GM21367 (cell line): ENCODE data around the gene ZDHHC3.

Source experiments
- ATAC-seq: cut with Tn5 transposase; IDR thresholded peaks from one replicate; pipeline ENCODE4 v1.9.1; 2021; ENCODE audit not compliant: unreplicated experiment

Gene ZDHHC3

GRCh38 chr3:44930911-44931310, 45.1 kb downstream of the ZDHHC3 start:
- ATAC-seq, result no peak

GRCh38 chr3:44929782-44930181, 46.2 kb downstream of the ZDHHC3 start:
- no peak for ATAC-seq

GRCh38 chr3:44927371-44927770, 48.6 kb downstream of the ZDHHC3 start:
- no peak for ATAC-seq

- ATAC-seq, result no peak
Observed at GRCh38 chr3:44926921-44927320, 49.1 kb downstream of the ZDHHC3 start.

GRCh38 chr3:44926172-44926571, 49.8 kb downstream of the ZDHHC3 start:
- ATAC-seq, result no peak

GRCh38 chr3:44924457-44925084, 51.4 kb downstream of the ZDHHC3 start:
- ATAC-seq, result no peak

- ATAC-seq, result no peak
Observed at GRCh38 chr3:44923632-44924456, 52.1 kb downstream of the ZDHHC3 start.

GRCh38 chr3:44920081-44920480, 55.9 kb downstream of the ZDHHC3 start:
- no peak for ATAC-seq

GRCh38 chr3:44918581-44918980, 57.4 kb downstream of the ZDHHC3 start:
- ATAC-seq, result no peak

- ATAC-seq, result no peak
Observed at GRCh38 chr3:44918087-44918486, 57.9 kb downstream of the ZDHHC3 start.

- ATAC-seq, result no peak
Observed at GRCh38 chr3:44915702-44916438, 60.1 kb downstream of the ZDHHC3 start.

GRCh38 chr3:44914936-44915335, 61.0 kb downstream of the ZDHHC3 start:
- no peak for ATAC-seq

GRCh38 chr3:44913868-44914468, 62.0 kb downstream of the ZDHHC3 start:
- no peak for ATAC-seq

GRCh38 chr3:44910693-44911092, 65.3 kb downstream of the ZDHHC3 start:
- no peak for ATAC-seq

- ATAC-seq, result no peak
Observed at GRCh38 chr3:44909063-44909462, 66.9 kb downstream of the ZDHHC3 start.

GRCh38 chr3:44907612-44908011, 68.4 kb downstream of the ZDHHC3 start:
- no peak for ATAC-seq

GRCh38 chr3:44906997-44907396, 69.0 kb downstream of the ZDHHC3 start:
- ATAC-seq, result no peak

GRCh38 chr3:44905446-44906157, 70.4 kb downstream of the ZDHHC3 start:
- no peak for ATAC-seq

- ATAC-seq, result no peak
Observed at GRCh38 chr3:44903751-44904150, 72.2 kb downstream of the ZDHHC3 start.

GRCh38 chr3:44903314-44903713, 72.7 kb downstream of the ZDHHC3 start:
- ATAC-seq, result no peak

- ATAC-seq, result no peak
Observed at GRCh38 chr3:44902628-44903027, 73.3 kb downstream of the ZDHHC3 start.
